ENCODE results near the gene ZBTB20.
"Not testable (repeated sequence)": the region's sequence is repeated elsewhere in the genome, so short reads cannot be mapped to it uniquely, and the experiment has no call there.

Gene ZBTB20

GRCh38 chr3:114831861-114832260 lies 315.2 kb downstream of the ZBTB20 start:
- DNase-seq (ENCODE audit: low spot score): no peak

DNA sequence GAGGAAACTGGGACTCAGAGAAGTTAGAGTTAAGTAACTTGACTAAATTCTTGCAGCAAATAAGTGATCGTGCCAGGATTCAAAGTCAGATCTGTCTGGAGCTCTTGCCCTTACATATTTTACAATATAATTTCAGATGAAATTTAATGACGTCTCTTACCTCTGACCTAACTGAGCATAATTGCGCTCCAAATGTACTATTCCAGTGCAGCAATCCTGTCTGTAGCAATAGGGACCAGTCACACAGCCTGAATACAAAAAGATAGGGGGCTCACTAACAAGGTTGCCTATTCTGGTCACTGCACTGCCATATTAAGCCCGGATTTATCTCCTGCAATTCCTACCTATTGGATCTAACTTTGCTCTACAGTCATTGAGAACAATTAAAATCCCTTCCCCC lies 316.4 kb downstream of the ZBTB20 start:
- no peak for DNase-seq (ENCODE audit: low spot score)

DNA sequence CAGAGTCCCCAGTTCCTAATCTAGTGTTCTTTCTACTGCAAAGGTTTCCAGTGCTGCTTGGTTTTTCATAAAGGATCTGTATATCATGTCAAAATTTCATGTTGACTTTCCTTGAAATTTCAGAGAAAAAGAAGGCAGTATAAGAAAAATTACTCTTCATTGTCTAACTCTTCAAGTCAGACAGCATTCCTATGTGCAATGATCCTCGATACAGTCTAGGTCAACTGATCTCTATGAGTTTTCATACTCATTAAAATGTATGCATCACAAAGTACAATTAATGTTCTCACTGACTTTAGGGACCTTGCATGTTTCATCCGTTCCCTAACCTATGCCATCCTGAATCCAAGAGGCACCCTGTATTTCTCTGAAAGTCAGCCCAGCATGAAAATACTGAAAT lies 317.3 kb downstream of the ZBTB20 start:
- no peak for DNase-seq (ENCODE audit: low spot score)

- DNase-seq (ENCODE audit: low spot score): peak; percentile 36
Observed at GRCh38 chr3:114827495-114827894, 319.6 kb downstream of the ZBTB20 start.

DNA sequence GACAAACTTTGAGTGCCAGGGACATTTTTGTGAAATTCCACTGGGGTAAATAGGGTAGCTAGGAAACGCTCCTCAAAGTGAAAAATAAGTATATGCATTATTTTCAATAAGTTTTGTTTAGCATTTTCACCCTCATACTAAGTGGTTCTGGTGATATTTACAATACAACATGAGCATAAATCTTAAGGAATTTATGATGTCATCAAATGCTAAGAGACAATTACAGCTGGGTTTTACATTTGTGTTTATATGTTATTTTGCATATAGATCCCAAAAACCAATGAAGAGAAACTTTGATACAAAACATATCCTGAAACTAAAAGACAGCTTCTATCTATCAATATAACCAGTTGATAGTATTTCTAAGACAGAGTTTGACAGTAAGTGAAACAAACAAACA lies 323.1 kb downstream of the ZBTB20 start:
- DNase-seq (ENCODE audit: low spot score): no peak

- no peak for DNase-seq (ENCODE audit: low spot score)
Observed at GRCh38 chr3:114823061-114823460, 324.0 kb downstream of the ZBTB20 start.

GRCh38 chr3:114816052-114816451 lies 331.0 kb downstream of the ZBTB20 start:
- DNase-seq (ENCODE audit: low spot score): no peak

- DNase-seq (ENCODE audit: low spot score): not testable (repeated sequence)
Observed at GRCh38 chr3:114812541-114813238, 334.4 kb downstream of the ZBTB20 start.

DNA sequence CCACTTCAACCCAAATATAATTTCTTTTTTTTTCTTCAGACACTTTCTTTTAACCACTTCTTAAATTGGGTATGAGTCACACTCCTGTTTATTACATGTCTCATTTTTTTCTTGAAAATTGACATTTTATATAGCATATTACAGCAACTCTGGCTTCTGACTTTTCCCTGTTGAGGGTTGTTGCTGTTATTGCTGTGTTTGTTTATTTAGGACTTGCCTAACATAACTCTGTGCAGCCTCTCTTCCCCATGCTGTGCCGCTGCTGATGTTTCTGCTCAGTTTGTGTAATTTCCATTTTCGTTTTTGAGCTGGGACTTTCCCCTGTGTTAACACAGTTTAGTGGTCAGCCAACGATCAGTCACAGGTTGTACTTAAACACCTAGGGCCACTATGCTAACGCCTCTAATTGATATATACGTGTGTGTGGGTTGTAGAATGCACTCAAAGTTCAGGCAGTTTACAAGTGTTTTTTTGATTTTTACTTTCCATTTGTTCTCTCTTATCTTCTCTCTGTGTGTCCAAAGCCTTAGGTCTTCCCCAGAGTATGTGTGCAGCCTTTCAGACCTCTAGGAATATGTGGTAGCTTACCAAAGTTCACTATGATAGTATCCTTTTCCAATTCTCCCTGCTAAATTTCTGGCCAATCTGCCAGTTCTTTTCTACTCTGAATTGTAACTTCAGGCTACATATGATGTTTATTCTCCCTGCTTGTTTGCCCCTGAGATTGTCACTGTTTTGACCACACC lies 337.2 kb downstream of the ZBTB20 start:
- DNase-seq (ENCODE audit: low spot score): no peak

GRCh38 chr3:114804099-114804498 lies 343.0 kb downstream of the ZBTB20 start:
- DNase-seq (ENCODE audit: low spot score): no peak

DNA sequence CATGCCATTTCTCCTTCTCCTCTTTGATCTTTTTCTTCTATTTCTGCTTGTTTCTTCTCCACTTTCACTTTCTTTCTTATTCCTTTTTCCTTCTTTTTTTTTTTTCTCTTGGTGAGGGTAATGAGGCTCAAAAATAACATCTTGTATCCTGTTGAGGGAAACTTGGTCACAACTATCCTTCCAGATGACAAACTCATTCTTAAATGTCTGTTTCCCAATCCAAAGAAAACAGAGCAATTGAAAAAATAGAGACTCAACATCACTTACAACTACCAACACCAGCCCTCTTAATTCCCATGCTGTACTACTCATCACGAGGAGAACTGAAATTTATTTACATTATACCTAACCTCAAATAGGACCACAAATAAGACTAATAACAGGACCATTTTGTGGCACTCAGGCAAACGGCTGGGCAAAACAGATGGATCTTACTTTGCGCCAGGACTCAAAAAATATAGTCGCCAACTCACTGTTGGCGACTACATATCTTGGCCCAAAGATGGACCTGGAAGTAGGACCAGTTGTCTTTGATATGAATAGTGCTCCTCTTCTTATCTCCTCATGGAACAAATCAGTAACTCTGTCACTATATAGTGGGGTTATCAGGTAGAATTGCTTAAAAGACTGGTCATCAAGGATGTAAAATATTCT lies 343.9 kb downstream of the ZBTB20 start:
- DNase-seq (ENCODE audit: low spot score): no peak

DNA sequence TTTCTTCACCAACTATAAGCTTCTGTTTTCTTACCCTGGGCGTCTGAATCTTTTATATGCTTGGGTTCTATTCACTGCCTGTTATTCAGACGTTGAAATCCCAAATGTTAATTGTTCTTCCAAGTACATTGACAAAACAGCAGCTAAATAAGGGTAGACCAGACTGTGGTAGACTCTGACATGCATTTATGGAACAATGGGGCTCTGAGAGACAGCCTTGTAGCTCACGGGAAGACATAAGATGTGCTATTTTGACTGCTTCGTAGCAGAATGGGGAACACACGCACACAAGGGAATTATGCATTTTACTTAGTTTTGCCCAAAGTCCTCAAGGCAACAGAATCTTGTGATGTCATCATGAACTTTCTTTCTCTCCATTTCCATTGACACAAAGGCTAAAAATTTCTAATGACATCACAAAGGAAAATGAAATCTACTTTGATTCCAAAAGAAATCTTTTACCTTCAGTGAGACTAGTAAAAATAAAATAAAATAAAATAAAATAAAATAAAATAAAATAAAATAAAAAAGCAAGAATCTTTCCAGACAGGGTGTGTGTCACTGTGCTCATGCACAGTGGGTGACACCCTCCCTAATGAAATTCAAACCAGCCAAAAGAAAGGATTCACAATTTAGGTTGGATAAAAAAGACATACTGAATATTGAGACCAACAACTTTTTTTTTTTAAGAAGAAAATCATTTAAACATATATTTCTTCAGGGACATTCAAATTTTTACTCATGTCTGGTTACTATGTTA lies 346.6 kb downstream of the ZBTB20 start:
- DNase-seq (ENCODE audit: low spot score): no peak

- no peak for DNase-seq (ENCODE audit: low spot score)
Observed at GRCh38 chr3:114799816-114800215, 347.3 kb downstream of the ZBTB20 start.

DNA sequence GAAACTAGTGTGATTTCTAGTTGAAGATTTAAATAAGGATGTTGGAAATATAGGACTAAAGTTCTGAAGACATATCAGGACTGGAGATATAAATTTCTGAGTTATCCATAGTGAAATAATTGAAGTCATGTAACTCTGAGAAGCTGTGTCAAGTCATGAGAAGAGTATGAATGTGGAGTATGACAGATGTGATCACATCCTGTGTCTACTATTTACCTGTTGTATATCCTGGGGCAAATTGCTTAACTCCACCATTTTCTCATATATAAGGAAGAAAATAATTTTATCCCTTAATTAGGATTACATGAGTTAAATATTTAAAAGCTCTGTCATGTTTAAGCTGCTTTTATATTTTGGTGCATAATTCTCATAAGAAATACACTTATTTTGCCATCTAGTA lies 350.3 kb downstream of the ZBTB20 start:
- no peak for DNase-seq (ENCODE audit: low spot score)

- DNase-seq (ENCODE audit: low spot score): no peak
Observed at GRCh38 chr3:114794894-114795630, 352.0 kb downstream of the ZBTB20 start.

DNA sequence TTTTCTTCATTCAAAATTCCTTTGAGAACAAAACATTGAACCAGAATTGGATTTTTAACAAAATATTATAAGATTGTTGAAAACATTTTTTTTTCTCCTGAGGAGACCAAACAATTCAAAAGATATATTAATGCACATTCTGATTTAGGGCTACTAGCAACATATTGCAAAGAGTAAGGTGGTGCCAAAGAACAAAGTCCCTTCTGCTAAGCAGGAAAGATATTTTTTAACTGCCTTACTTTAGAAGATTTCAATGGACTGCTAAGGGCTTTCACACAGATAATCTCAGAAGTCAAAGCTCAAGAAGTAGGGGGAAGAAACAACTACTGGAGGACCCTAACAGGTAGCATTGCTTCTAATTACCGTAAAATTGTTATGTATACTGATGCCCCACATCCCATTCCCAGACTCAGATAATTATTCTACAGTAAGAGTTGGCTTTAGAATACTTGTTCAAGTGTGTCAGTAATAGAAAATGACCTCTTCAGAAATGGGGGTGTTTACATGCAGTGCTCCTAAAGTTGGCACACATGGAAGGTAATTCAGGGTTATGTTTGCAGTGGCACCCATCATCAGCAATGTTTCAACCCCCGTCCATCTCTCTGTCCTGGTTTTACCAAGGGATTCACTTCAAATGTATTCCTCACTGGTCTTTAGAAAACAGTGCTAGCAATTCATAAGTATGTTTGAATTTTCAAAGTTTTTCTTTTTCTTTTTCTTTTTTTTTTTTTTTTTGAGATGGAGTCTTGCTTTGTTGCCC lies 354.7 kb downstream of the ZBTB20 start:
- no peak for DNase-seq (ENCODE audit: low spot score)

DNA sequence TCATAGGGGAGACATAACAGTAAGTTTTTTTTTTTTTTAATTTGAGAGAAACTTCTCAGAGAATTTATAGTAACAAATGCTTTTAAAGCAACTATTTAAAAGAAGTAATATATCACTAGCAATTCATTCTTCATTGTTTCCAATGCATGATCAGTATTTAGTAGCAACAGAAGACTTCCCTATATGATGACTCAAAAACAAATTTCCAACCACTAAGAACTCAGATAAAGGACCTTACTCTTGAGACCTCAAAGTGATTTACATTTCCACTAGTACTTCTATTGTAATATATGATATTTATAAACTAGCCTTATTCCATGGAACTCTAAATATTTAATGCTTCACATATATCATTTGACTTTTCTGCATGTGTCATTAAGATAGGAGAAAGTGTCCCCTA lies 356.3 kb downstream of the ZBTB20 start:
- DNase-seq (ENCODE audit: low spot score): no peak

DNA sequence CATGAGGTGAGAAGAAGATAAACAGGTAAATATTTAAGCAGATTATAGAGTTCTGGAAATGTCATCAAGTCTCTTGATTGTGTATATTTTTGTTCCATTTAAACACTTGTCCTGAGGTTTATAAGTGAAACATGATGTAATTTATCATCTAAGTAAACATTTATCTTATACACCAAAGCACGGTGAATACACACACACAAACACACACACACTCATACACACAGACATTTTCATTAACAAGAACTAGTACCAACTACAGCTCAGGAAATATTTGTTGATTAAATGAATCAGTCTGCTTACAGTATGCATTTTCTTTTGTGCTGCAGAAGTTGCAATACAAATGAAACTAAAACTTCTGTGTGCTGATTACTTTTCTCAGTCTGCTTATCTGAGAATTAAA lies 357.3 kb downstream of the ZBTB20 start:
- no peak for DNase-seq (ENCODE audit: low spot score)

- DNase-seq (ENCODE audit: low spot score): peak; percentile 36
Observed at GRCh38 chr3:114775395-114775794, 371.7 kb downstream of the ZBTB20 start.

GRCh38 chr3:114770874-114771273 lies 376.2 kb downstream of the ZBTB20 start:
- no peak for DNase-seq (ENCODE audit: low spot score)

DNA sequence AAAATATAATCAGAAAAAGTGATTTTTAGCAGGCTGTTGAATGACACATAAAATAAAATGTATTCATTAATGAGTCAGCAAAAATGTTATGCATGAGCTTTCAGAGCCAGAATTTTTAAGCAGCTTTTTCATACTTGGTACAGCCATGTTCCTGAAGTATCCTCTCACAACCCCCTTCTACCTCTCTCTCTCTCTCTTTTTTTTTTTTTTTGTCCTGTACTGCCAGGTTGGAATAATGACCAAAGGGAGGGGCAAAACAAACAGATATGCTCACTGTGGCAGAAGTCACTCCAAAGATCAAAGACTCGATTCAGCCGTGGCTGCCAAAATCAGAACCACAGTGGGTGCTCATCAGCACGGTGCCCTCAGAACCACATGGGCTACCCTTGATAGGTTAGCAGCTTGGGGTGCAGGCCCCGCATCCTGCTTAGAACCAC lies 383.0 kb downstream of the ZBTB20 start:
- peak; percentile 11 for DNase-seq (ENCODE audit: low spot score)
